ENCODE data around the gene RNF7. TPM values are rescaled to one million over a fixed set of nuclear protein-coding genes. Genes with fewer than 3 reads are reported as not detected.

Gene RNF7
- total and polyA plus RNA-seq, 2 of the 4 experiments (the other 2 are of a cell fraction): 98.7 to 149 TPM

GRCh38 chr3:141776885-141777284 is 38.8 kb downstream of the RNF7 start:
- dilution Hi-C loops (cut with HindIII; ENCODE audit: low sequenced_read_pairs, unreplicated experiment): no loop called here
- CTCF ChIA-PET: no interaction called here
- no peak overlapping the region for H2BK15ac ChIP-seq (ENCODE audit: low read depth, low read length)

More at GRCh38 chr3:141776885-141777284, 38.8 kb downstream of the RNF7 start:
- Histone ChIP-seq H3K27me3 (ENCODE audit: control insufficient read depth, insufficient read depth, low read length) (no peaks in the 10 kb centered on the region), H3K4me3 (ENCODE audit: insufficient read depth, low read depth, low read length) (no peak overlapping the region), H3K56ac (ENCODE audit: extremely low read depth, insufficient read depth, low read length) (no peak overlapping the region), H3K27ac (ENCODE audit: insufficient read depth, low read length) (no peak overlapping the region), H3K4me1 (ENCODE audit: control insufficient read depth, insufficient read depth, low read length) (no peaks in the 10 kb centered on the region), H2AK5ac (ENCODE audit: low read depth, low read length) (no peak overlapping the region), H3K9me3 (ENCODE audit: control insufficient read depth, insufficient read depth, low read length) (no peaks in the 10 kb centered on the region), H3K18ac (ENCODE audit: low read depth, low read length) (no peak overlapping the region), H4K8ac (ENCODE audit: low read depth in 2 of 2, low read length in 2 of 2) (no peak overlapping the region), H3K14ac (replicated peaks; ENCODE audit: low read depth, low read length) (no peak overlapping the region), H2BK5ac (ENCODE audit: low read depth, low read length, poor library complexity, severe bottlenecking) (no peak overlapping the region), H2BK120ac (ENCODE audit: low read depth, low read length) (no peak overlapping the region), H2AK9ac (replicated peaks; ENCODE audit: low read depth, low read length, poor library complexity) (no peak overlapping the region), H4K91ac (ENCODE audit: insufficient read depth, low read depth, low read length) (no peak overlapping the region), H3K9me1 (ENCODE audit: insufficient read depth, low read length) (no peaks in the 10 kb centered on the region), H3K23ac (ENCODE audit: low read depth, low read length) (no peak overlapping the region), H3K36me3 (ENCODE audit: control insufficient read depth, insufficient read depth, low read length) (no peaks in the 10 kb centered on the region), H4K5ac (ENCODE audit: low read depth, low read length) (no peak overlapping the region), H3K79me1 (ENCODE audit: low read depth in 1 of 2, low read length in 2 of 2) (no peaks in the 10 kb centered on the region), H3K4me2 (ENCODE audit: low read depth, low read length) (no peak overlapping the region), H2AFZ (replicated peaks; ENCODE audit: low read length, poor library complexity) (no peak overlapping the region), H4K20me1 (ENCODE audit: insufficient read depth, low read length) (no peaks in the 10 kb centered on the region), H3K9ac (ENCODE audit: low read depth, low read length) (no peak overlapping the region), H2BK20ac (ENCODE audit: low read depth, low read length) (no peak overlapping the region), H3K4ac (ENCODE audit: low read depth, low read length) (no peak overlapping the region)
- 76% methylated on average over 6 of the region's 15 CpGs; no CpG with 5 or more reads in 1 of the 2 experiments for WGBS, 2 experiments (ENCODE audit: extremely low coverage in 2 of 2, insufficient read length in 1 of 2)
- DNase-seq (no peak), ATAC-seq (ENCODE audit: low read depth) (no peak)
- POLR2A ChIA-PET (ENCODE audit: unreplicated experiment): no interaction called here
- no peak for TF ChIP-seq ELK1 (IDR thresholded peaks at IDR 0.05; ENCODE audit: borderline replicate concordance, low read depth, low read length)
- no peak for TF ChIP-seq CHD1 (IDR thresholded peaks at IDR 0.05; ENCODE audit: low read depth, low read length)
- no peak for TF ChIP-seq NFE2L2 (IDR thresholded peaks at IDR 0.05; ENCODE audit: low read depth, low read length)
- TF ChIP-seq BHLHE40 (IDR thresholded peaks at IDR 0.05; ENCODE audit: low read depth, low read length): no peak
- TF ChIP-seq RAD21 (IDR thresholded peaks at IDR 0.05; ENCODE audit: low read length): no peak
- TF ChIP-seq MAFK (IDR thresholded peaks at IDR 0.05; ENCODE audit: low read depth, low read length): no peak
- no peak for TF ChIP-seq USF2 (IDR thresholded peaks at IDR 0.05; ENCODE audit: low read depth, low read length)
- no peak for TF ChIP-seq RCOR1 (IDR thresholded peaks at IDR 0.05; ENCODE audit: insufficient replicate concordance, low read length)
- TF ChIP-seq CTCF (conservative IDR thresholded peaks at IDR 0.05; ENCODE audit: low read depth, low read length): no peak
- TF ChIP-seq FOS (IDR thresholded peaks at IDR 0.05; ENCODE audit: low read depth, low read length): no peak
- no TSS peak for BruUV-seq (replicated peaks)
- in situ Hi-C loops (cut with MboI; ENCODE audit: low sequenced_read_pairs): no loop called here
- intact Hi-C loops (cut with micrococcal nuclease): no loop called here

Measured in IMR-90 (cell line).